Fibroblast of villous mesenchyme (primary cell): ENCODE results near the gene NDUFV2. TPM values are rescaled to one million over a fixed set of nuclear protein-coding genes. Genes with fewer than 3 reads are reported as not detected.
"Not testable (repeated sequence)": the region's sequence is repeated elsewhere in the genome, so short reads cannot be mapped to it uniquely, and the experiment has no call there.

Source experiments
- DNase-seq: peaks from one replicate; pipeline ENCODE4 v3.0.0-alpha.2; 2010; ENCODE audit warnings: low read depth
- H3K4me3 ChIP-seq: 2 replicates; pipeline ENCODE4 v1.5.1; 2011; ENCODE audit warnings: low read depth, mild to moderate bottlenecking, low read length
- CTCF ChIP-seq: IDR thresholded peaks from 2 replicates; pipeline ENCODE4 v1.5.1; 2012; ENCODE audit warnings: low read depth, mild to moderate bottlenecking, low read length; ENCODE audit not compliant: insufficient read depth
- total RNA-seq: library from RNA; depleted of rRNA; stranded (reverse); fragments of >200 nt; gene quantifications from 2 replicates; pipeline ENCODE4 v1.2.3, GENCODE V29; 2012

Gene NDUFV2
- total RNA-seq, 1 donor: 127 TPM

DNA sequence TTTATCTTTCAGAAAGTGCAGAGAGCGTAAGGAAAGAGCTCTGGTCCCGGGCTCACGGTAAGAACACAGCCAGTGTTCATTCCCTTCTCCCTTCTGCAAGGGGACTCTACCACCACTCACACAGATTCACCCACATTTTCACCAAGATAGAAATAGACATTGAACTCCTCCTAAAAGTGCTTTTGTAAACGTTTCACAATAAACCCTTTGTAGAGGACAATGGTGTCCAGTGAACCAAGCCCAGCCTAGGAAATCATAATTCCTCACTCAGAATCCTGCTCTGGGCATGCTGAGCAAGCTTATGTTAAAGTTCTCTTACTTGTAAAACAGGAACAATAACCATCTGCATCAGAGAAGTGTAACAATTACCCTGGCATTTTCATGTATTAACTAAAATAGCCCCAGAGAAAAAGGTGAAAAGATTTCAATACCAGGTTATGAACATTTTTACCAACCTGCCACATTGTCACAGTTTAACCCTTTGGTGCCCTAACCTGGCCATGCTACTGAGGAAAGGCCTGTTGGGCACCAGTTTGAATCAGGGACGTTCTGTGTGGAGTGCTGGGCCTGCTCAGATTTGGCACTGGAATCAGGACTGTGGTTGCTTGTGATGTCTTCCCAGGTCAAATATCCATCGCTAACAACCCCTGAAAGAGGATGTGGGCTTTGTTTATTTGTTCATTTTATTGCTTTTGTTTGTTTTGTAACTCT, 22.5 kb upstream of the NDUFV2 start:
- no peak for DNase-seq
- H3K4me3 ChIP-seq: no peak overlapping the region
- no peak for TF ChIP-seq CTCF

DNA sequence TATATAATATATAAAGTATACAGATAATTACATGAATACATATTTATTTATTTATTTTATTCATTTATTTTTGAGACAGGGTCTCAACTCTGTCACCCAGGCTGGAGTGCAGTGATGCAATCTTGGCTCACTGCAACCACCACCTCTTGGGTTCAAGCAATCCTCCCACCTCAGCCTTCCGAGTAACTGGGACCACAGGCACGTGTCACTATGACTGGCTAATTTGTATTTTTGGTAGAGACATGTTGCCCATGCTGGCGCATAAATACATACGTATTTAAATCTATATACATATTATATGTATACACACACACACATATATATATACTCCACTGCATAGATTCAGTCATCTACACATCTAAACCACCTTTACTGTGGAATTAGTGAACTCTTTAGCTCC, 20.6 kb upstream of the NDUFV2 start:
- H3K4me3 ChIP-seq: no peak overlapping the region
- no peak for DNase-seq
- TF ChIP-seq CTCF: no peak

GRCh38 chr18:9082711-9083510, 19.6 kb upstream of the NDUFV2 start:
- no peak overlapping the region for H3K4me3 ChIP-seq
- TF ChIP-seq CTCF: no peak
- DNase-seq: no peak

DNA sequence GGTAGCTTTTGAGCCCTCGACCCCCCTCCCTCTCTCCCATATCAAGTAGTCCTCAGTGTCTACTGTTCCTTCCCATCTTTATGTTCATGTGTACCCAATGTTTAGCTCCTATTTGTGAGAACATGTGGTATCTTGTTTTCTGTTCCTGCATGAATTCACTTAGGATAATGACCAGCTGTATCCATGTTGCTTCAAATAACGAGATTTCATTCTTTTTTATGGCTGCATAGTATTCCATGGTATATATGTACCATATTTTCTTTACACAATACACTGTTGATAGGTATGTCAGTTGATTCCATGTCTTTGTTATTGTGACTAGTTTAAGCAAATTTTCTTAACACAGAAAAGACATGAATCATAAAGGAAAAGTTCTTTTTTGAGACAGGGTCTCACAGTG, 16.5 kb upstream of the NDUFV2 start:
- H3K4me3 ChIP-seq: no peak overlapping the region
- DNase-seq: no peak
- TF ChIP-seq CTCF: no peak

- TF ChIP-seq CTCF: no peak
- no peak overlapping the region for H3K4me3 ChIP-seq
- DNase-seq: no peak
These were observed 15.9 kb upstream of the NDUFV2 start for GRCh38 chr18:9086624-9087023.

- DNase-seq: no peak
- no peak for TF ChIP-seq CTCF
- H3K4me3 ChIP-seq: no peak overlapping the region
These were observed 15.4 kb upstream of the NDUFV2 start for GRCh38 chr18:9087144-9087543.

GRCh38 chr18:9088252-9088651, 14.2 kb upstream of the NDUFV2 start:
- TF ChIP-seq CTCF: no peak
- H3K4me3 ChIP-seq: no peak overlapping the region
- DNase-seq: no peak

- H3K4me3 ChIP-seq, DNase-seq: not testable (repeated sequence)
These were observed 13.8 kb upstream of the NDUFV2 start for GRCh38 chr18:9088727-9089126.
